C4-2B (cell line): ENCODE data around the gene FITM2.

Experiments used
- ZFX ChIP-seq: fragments of 450-650 bp; IDR thresholded peaks from 2 replicates; pipeline ENCODE4 v1.6.1; 2017
- TF ChIP-seq, protein P1 (sequence below): fragments of 450-650 bp; conservative IDR thresholded peaks from 2 replicates; pipeline ENCODE4 v1.5.1; 2017; ENCODE audit warnings: mild to moderate bottlenecking

GRCh38 chr20:44253528-44253927, 57.5 kb downstream of the FITM2 start:
- TF ChIP-seq, protein P1, sequence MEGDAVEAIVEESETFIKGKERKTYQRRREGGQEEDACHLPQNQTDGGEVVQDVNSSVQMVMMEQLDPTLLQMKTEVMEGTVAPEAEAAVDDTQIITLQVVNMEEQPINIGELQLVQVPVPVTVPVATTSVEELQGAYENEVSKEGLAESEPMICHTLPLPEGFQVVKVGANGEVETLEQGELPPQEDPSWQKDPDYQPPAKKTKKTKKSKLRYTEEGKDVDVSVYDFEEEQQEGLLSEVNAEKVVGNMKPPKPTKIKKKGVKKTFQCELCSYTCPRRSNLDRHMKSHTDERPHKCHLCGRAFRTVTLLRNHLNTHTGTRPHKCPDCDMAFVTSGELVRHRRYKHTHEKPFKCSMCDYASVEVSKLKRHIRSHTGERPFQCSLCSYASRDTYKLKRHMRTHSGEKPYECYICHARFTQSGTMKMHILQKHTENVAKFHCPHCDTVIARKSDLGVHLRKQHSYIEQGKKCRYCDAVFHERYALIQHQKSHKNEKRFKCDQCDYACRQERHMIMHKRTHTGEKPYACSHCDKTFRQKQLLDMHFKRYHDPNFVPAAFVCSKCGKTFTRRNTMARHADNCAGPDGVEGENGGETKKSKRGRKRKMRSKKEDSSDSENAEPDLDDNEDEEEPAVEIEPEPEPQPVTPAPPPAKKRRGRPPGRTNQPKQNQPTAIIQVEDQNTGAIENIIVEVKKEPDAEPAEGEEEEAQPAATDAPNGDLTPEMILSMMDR = no peak
- no peak for TF ChIP-seq ZFX
